Trophoblast cell (in vitro differentiated cells and primary cell): ENCODE data around the gene CALHM1.

Experiments used
- DNase-seq, 2 donors: peaks; one replicate each; pipeline ENCODE4 v3.0.0-alpha.2; 2016
- H2AFZ ChIP-seq: 2 replicates; pipeline ENCODE4 v1.6.1; 2013; ENCODE audit warnings: low read length, moderate library complexity, mild to moderate bottlenecking; ENCODE audit not compliant: insufficient read depth, poor library complexity
- H2AK5ac ChIP-seq: 2 replicates; pipeline ENCODE4 v1.6.1; 2013; ENCODE audit warnings: mild to moderate bottlenecking, low read length
- H2BK120ac ChIP-seq: 2 replicates; pipeline ENCODE4 v1.6.1; 2013; ENCODE audit warnings: low read length, mild to moderate bottlenecking, moderate library complexity; ENCODE audit not compliant: insufficient read depth, poor library complexity
- H2BK12ac ChIP-seq: 2 replicates; pipeline ENCODE4 v1.6.1; 2013; ENCODE audit warnings: mild to moderate bottlenecking, low read length, moderate library complexity
- H2BK5ac ChIP-seq: 2 replicates; pipeline ENCODE4 v1.6.1; 2013; ENCODE audit warnings: low read length, low read depth, moderate library complexity, mild to moderate bottlenecking; ENCODE audit not compliant: poor library complexity
- H3K14ac ChIP-seq: 2 replicates; pipeline ENCODE4 v1.6.1; 2013; ENCODE audit warnings: mild to moderate bottlenecking, low read length
- H3K18ac ChIP-seq: 2 replicates; pipeline ENCODE4 v1.6.1; 2013; ENCODE audit warnings: mild to moderate bottlenecking, low read length
- H3K23ac ChIP-seq: 2 replicates; pipeline ENCODE4 v1.6.1; 2013; ENCODE audit warnings: low read length
- H3K27ac ChIP-seq: 2 replicates; pipeline ENCODE4 v1.5.1; 2013; ENCODE audit warnings: low read depth, mild to moderate bottlenecking, inconsistent platforms, low read length, moderate library complexity
- H3K27me3 ChIP-seq: 2 replicates; pipeline ENCODE4 v1.6.1; 2013; ENCODE audit warnings: inconsistent platforms, mild to moderate bottlenecking, low read length, moderate library complexity; ENCODE audit not compliant: insufficient read depth
- H3K36me3 ChIP-seq, 2 experiments: 1 replicate in 1 of 2; 2 replicates in 1 of 2; pipeline ENCODE4 v1.6.1; 2013; ENCODE audit warnings: low read length in 2 of 2, mild to moderate bottlenecking in 2 of 2, moderate library complexity in 1 of 2; ENCODE audit not compliant: insufficient read depth in 2 of 2, control insufficient read depth in 1 of 2
- H3K4ac ChIP-seq: 2 replicates; pipeline ENCODE4 v1.6.1; 2013; ENCODE audit warnings: low read depth, mild to moderate bottlenecking, low read length, moderate library complexity
- H3K4me1 ChIP-seq, 2 experiments: 1 replicate in 1 of 2; 2 replicates in 1 of 2; pipeline ENCODE4 v1.6.1; 2013; ENCODE audit warnings: low read length in 2 of 2, mild to moderate bottlenecking in 2 of 2, moderate library complexity in 1 of 2; ENCODE audit not compliant: insufficient read depth in 2 of 2, control insufficient read depth in 1 of 2
- H3K4me2 ChIP-seq: 2 replicates; pipeline ENCODE4 v1.6.1; 2013; ENCODE audit warnings: inconsistent platforms, mild to moderate bottlenecking, low read length, moderate library complexity
- H3K4me3 ChIP-seq: 2 replicates; pipeline ENCODE4 v1.5.1; 2013; ENCODE audit warnings: mild to moderate bottlenecking, low read depth, low read length, inconsistent platforms
- H3K79me1 ChIP-seq: one replicate; pipeline ENCODE4 v1.6.1; 2013; ENCODE audit warnings: low read length
- H3K79me2 ChIP-seq: 2 replicates; pipeline ENCODE4 v1.6.1; 2013; ENCODE audit warnings: low read length, mild to moderate bottlenecking; ENCODE audit not compliant: control insufficient read depth, insufficient read depth, poor library complexity
- H3K9ac ChIP-seq: 2 replicates; pipeline ENCODE4 v1.6.1; 2013; ENCODE audit warnings: mild to moderate bottlenecking, low read length
- H3K9me3 ChIP-seq: 2 replicates; pipeline ENCODE4 v1.6.1; 2013; ENCODE audit warnings: low read depth, mild to moderate bottlenecking, control low read depth, inconsistent platforms, low read length; ENCODE audit not compliant: insufficient read depth
- H4K12ac ChIP-seq: 2 replicates; pipeline ENCODE4 v1.6.1; 2013; ENCODE audit warnings: low read depth, mild to moderate bottlenecking, low read length, moderate library complexity
- H4K8ac ChIP-seq: 2 replicates; pipeline ENCODE4 v1.6.1; 2013; ENCODE audit warnings: low read depth, mild to moderate bottlenecking, low read length, moderate library complexity
- H4K91ac ChIP-seq: one replicate; pipeline ENCODE4 v1.6.1; 2013; ENCODE audit warnings: low read depth, mild to moderate bottlenecking, low read length, moderate library complexity
- WGBS: extraction: QIAGEN DNeasy Blood & Tissue Kit; methylation state at CpG from one replicate; pipeline ENCODE4 v1.1.7; 2013; ENCODE audit warnings: missing lambda C conversion rate; ENCODE audit not compliant: insufficient read length, insufficient coverage; ENCODE audit errors: extremely low coverage; 5-methylcytosine and 5-hydroxymethylcytosine counted together

The CALHM1 gene

GRCh38 chr10:103493916-103494877 lies 35.5 kb upstream of the CALHM1 start:
- H3K4me1 ChIP-seq = peaks cover 23% of the 10 kb centered on the region in 2 experiments
- H3K79me1 ChIP-seq = peaks cover 1% of the 10 kb centered on the region
- peak overlapping the region; percentile 93 for H3K4me2 ChIP-seq
- H2AK5ac ChIP-seq = no peak overlapping the region
- H2BK5ac ChIP-seq = no peak overlapping the region
- H4K12ac ChIP-seq = no peak overlapping the region
- H3K4me3 ChIP-seq = peak overlapping the region; percentile 70
- no peak overlapping the region for H3K18ac ChIP-seq
- no peak overlapping the region for H2BK120ac ChIP-seq
- H3K36me3 ChIP-seq = no peaks in the 10 kb centered on the region
- no peak overlapping the region for H3K4ac ChIP-seq
- no peaks in the 10 kb centered on the region for H3K9me3 ChIP-seq
- H4K8ac ChIP-seq = no peak overlapping the region
- H4K91ac ChIP-seq = no peak overlapping the region
- peak overlapping the region; percentile 14 for H2BK12ac ChIP-seq
- H3K23ac ChIP-seq = no peak overlapping the region
- H2AFZ ChIP-seq = peak overlapping the region; percentile 23
- H3K27ac ChIP-seq = no peak overlapping the region
- peak in 1 of 2 donors; percentile 48 for DNase-seq
- H3K27me3 ChIP-seq = peaks cover 20% of the 10 kb centered on the region
- no peaks in the 10 kb centered on the region for H3K79me2 ChIP-seq
- WGBS = no CpG with 5 or more reads among the region's 92 CpGs
- no peak overlapping the region for H3K9ac ChIP-seq
- H3K14ac ChIP-seq = peak overlapping the region; percentile 47

GRCh38 chr10:103493362-103493915 lies 34.7 kb upstream of the CALHM1 start, which contains the start of gene NEURL1:
NEURL1 (plus strand) TSS chr10:103493705; CDS start chr10:103494388, 683 bp downstream.
- H3K4me3 ChIP-seq = peak within 1 kb of the TSS; percentile 70
- peak; percentile 54 to 71 for DNase-seq
- no peak within 1 kb of the TSS for H3K18ac ChIP-seq
- no peak within 1 kb of the TSS for H2BK120ac ChIP-seq
- H3K4me2 ChIP-seq = peak within 1 kb of the TSS; percentile 93
- no peak within 1 kb of the TSS for H4K12ac ChIP-seq
- no peaks in the 10 kb centered on the region for H3K36me3 ChIP-seq
- no peak within 1 kb of the TSS for H4K91ac ChIP-seq
- H3K79me2 ChIP-seq = no peaks in the 10 kb centered on the region
- no peak within 1 kb of the TSS for H3K4ac ChIP-seq
- H3K23ac ChIP-seq = no peak within 1 kb of the TSS
- no peaks in the 10 kb centered on the region for H3K9me3 ChIP-seq
- no peak within 1 kb of the TSS for H2BK5ac ChIP-seq
- H3K27ac ChIP-seq = no peak within 1 kb of the TSS
- H2AK5ac ChIP-seq = no peak within 1 kb of the TSS
- peaks cover 20% of the 10 kb centered on the region for H3K27me3 ChIP-seq
- H3K4me1 ChIP-seq = peaks cover 23% of the 10 kb centered on the region in 2 experiments
- peak within 1 kb of the TSS; percentile 23 for H2AFZ ChIP-seq
- H3K79me1 ChIP-seq = peaks cover 1% of the 10 kb centered on the region
- H4K8ac ChIP-seq = no peak within 1 kb of the TSS
- WGBS = no CpG with 5 or more reads among the region's 65 CpGs
- H3K14ac ChIP-seq = peak within 1 kb of the TSS; percentile 47
- H3K9ac ChIP-seq = no peak within 1 kb of the TSS
- peak within 1 kb of the TSS; percentile 14 for H2BK12ac ChIP-seq

- Histone ChIP-seq H3K36me3 (no peaks in the 10 kb centered on the region), H3K4ac (no peak overlapping the region), H2AK5ac (no peak overlapping the region), H3K79me1 (peaks cover 1% of the 10 kb centered on the region), H3K18ac (no peak overlapping the region), H3K4me2 (no peak overlapping the region), H3K14ac (no peak overlapping the region), H4K12ac (no peak overlapping the region), H4K91ac (no peak overlapping the region), H3K4me3 (no peak overlapping the region), H2BK5ac (no peak overlapping the region), H2AFZ (no peak overlapping the region), H3K23ac (no peak overlapping the region), H2BK120ac (no peak overlapping the region), H3K27me3 (peaks cover 20% of the 10 kb centered on the region), H4K8ac (no peak overlapping the region), H3K9me3 (no peaks in the 10 kb centered on the region), H3K27ac (no peak overlapping the region), H3K4me1 (peaks cover 23% of the 10 kb centered on the region in 2 experiments), H3K79me2 (no peaks in the 10 kb centered on the region), H2BK12ac (no peak overlapping the region), H3K9ac (no peak overlapping the region)
- DNase-seq = peak in 1 of 2 donors; percentile 29
- WGBS = no CpG with 5 or more reads among the region's 5 CpGs
Observed at GRCh38 chr10:103492655-103493261, 34.1 kb upstream of the CALHM1 start.

- DNase-seq = peak; percentile 94 to 95
- Histone ChIP-seq H3K36me3 (no peaks in the 10 kb centered on the region), H2BK120ac (no peak overlapping the region), H3K23ac (no peak overlapping the region), H3K9ac (no peak overlapping the region), H3K18ac (no peak overlapping the region), H3K4ac (no peak overlapping the region), H2BK5ac (no peak overlapping the region), H3K79me2 (no peaks in the 10 kb centered on the region), H3K27ac (no peak overlapping the region), H2BK12ac (no peak overlapping the region), H3K79me1 (peaks cover 1% of the 10 kb centered on the region), H4K8ac (no peak overlapping the region), H4K91ac (no peak overlapping the region), H3K4me2 (no peak overlapping the region), H3K9me3 (no peaks in the 10 kb centered on the region), H3K4me3 (no peak overlapping the region), H4K12ac (no peak overlapping the region), H3K27me3 (peaks cover 20% of the 10 kb centered on the region), H2AK5ac (no peak overlapping the region), H2AFZ (no peak overlapping the region), H3K14ac (no peak overlapping the region), H3K4me1 (peaks cover 23% of the 10 kb centered on the region in 2 experiments)
- WGBS = no CpG with 5 or more reads among the region's 7 CpGs
Observed at GRCh38 chr10:103491729-103492364, 33.1 kb upstream of the CALHM1 start.
